ENCODE data around the gene AGBL4.
A peak's percentile ranks its signal among the peaks of the same experiment; 100 is the strongest.

The AGBL4 gene

GRCh38 chr1:48619539-48619938 is 1404.2 kb downstream of the AGBL4 start:
- no peak for DNase-seq

DNA sequence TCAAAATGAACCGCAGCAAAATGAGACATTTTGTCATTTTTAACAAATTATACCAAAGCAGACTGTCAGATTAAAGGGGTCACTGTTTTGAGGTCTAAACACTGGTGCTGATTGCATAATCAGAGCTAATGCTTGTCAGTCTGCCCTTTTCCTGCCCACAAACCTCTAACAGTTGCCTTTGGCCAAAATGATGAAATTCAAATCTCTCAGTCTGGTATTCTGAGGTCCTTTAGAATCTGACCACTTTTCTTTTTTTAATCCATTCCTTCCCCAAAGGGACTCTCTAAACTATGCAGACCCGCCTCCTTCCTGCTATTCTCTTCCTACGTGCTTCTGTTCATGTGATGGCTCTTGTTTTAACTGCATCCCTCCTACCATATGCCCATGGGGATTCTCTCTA is 1406.5 kb downstream of the AGBL4 start:
- peak; percentile 50 for DNase-seq

DNA sequence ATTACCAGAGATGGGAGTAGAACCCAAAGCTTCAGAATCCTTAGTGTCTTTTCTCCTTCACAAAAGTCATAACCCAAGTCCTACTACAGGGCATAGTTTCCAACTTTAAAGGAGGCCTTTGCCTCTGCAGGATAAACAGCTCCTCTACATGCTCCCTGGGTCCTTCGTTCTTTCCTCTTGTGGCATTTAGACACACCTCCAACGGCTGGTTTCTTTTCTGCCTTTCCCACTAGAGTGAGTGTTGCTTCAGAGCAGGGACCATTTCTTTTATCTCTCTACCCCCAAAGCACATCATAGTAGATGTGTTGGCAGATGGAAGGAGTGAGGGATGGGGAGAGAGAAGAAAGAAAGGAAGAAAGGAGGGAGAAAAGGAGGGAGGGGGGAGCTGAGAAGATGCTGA is 1407.0 kb downstream of the AGBL4 start:
- peak; percentile 16 for DNase-seq

GRCh38 chr1:48611841-48612240 is 1411.9 kb downstream of the AGBL4 start:
- no peak for DNase-seq

- no peak for DNase-seq
Measured at GRCh38 chr1:48610628-48611542, 1412.9 kb downstream of the AGBL4 start.

DNA sequence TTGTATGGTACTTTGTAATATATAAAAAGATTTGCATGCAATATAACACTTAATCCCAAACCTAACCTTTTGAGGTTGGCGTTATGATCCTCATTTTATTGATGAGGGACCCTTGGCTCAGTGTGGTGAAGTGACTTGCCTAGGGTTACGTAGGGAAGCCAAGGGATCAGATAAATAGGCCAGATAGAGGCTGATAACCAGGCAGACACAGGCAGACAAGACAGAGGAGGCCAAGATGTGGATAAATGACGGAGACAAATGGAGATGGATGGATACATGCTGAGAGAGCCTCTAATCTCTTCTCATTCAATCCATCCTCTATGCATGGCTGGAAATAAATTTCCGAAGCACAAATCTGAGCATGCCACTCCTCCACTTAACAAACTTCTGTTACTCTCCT is 1414.9 kb downstream of the AGBL4 start:
- DNase-seq = no peak

- DNase-seq = no peak
Measured at GRCh38 chr1:48603222-48603621, 1420.5 kb downstream of the AGBL4 start.

DNA sequence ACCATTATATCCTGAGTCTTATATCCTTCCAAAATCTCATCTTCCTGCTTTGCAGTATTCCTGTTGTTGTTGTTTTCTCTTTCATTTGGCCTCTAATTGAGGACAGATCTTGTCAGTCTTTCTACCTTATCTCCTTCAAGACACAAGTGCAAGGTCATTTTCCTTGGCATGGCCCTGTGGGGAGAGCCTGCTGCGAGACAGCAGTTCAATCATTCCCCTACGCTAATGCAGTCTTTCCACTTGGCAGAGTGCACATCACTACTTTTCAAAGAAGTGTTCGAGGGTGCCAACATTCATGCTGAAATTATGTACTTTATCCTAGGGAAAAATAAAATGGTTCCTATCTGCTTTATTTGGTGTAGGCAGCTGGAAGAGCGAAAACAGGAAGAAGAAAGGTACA is 1421.4 kb downstream of the AGBL4 start:
- no peak for DNase-seq

GRCh38 chr1:48600182-48600581 is 1423.6 kb downstream of the AGBL4 start:
- no peak for DNase-seq

- no peak for DNase-seq
Measured at GRCh38 chr1:48597663-48598062, 1426.1 kb downstream of the AGBL4 start.

- no peak for DNase-seq
Measured at GRCh38 chr1:48596046-48596445, 1427.7 kb downstream of the AGBL4 start.

- DNase-seq = no peak
Measured at GRCh38 chr1:48595613-48596012, 1428.1 kb downstream of the AGBL4 start.

GRCh38 chr1:48592330-48592729 is 1431.4 kb downstream of the AGBL4 start:
- DNase-seq = no peak

DNA sequence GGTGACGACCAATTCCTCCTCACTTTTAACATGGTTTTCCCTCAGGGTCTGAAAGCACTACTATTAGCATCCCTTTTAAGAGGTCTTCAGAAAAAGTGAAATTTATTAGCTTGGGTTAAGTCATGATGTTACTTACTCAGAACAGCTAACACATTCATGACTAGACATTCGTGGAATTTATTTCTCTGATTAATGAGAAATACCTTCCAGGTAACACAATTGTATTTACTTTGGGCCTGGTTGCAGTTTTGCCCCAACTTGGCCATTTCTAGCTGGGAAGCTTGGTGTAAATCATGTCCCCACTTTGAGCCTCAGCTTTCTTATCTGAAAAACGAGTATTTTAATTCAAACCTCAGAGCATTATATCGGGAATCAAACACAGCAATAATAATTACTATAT is 1432.6 kb downstream of the AGBL4 start:
- DNase-seq = no peak

- no peak for DNase-seq
Measured at GRCh38 chr1:48588061-48588460, 1435.7 kb downstream of the AGBL4 start.

- DNase-seq = no peak
Measured at GRCh38 chr1:48582408-48582807, 1441.3 kb downstream of the AGBL4 start.

GRCh38 chr1:48581270-48581669 is 1442.5 kb downstream of the AGBL4 start:
- DNase-seq = no peak

DNA sequence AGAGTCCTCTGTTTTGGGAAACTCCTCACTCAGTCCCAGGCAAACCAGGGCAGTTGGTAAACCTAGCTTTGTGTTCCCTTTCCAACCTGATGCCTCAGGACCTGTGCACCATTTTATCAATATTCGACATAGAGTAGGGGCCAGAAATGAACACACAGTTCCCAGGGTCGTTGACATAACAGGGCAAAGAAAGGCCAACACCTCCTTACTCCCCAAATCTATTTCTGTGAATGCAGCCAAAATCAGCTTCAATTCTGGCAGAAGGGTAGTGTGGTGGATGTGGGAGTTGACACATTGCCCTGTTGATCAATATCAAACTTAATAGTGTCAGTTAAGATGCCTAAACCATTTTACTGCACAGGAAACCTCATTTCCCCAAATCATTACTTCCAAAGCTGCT is 1447.2 kb downstream of the AGBL4 start:
- no peak for DNase-seq

GRCh38 chr1:48572646-48573258 is 1451.0 kb downstream of the AGBL4 start:
- peak; percentile 47 for DNase-seq

GRCh38 chr1:48572134-48572533 is 1451.6 kb downstream of the AGBL4 start:
- no peak for DNase-seq

DNA sequence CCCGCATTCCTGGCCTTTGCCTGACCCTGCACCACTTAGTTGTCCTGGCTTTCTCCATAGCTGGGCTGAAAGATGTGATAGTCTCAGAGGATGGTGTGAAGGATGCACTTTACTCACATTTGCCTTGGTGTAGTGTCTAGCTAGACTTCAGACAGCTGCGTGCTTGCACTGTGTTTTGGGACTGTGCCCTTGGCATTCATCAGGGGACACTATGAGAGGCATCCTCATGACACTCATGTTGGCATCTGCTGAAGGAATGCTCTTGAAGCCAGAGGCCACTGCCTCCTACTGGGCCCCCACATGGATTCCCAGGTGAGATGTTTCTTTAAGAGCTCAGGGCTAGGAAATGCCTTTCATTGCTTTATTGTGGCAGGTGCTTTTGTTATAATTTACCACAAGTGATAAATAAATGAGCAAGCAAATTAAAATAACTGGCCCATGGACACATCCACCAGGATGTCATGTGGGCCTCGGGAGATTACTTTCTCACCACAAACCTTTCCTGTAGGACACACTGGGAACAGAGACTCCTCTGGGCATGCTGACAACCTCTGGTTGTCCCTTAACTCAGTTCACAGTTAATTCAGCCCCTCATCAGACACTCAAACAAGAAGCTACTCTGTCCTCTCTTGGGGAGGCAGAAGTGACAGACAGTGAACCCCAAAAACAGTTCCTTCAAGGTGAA is 1452.3 kb downstream of the AGBL4 start:
- DNase-seq = no peak

DNA sequence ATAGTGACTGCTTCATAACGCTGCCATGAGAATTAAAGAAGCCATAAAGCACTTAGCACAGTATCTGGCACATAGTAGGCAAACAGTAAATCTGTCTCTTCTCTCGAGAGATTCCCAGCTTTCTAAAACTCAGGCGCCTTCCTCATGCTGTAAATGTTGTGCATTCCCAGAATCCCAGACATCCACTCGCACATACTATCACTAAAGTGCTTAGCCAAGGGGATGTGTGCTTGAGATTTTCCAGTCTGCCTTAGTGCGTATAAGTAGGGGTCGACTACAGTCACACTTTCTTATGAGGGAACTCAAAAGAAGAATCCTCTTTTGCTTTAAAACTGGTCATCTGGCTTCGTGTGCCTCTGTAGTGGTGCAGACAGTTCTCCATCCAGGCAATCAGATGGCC is 1453.2 kb downstream of the AGBL4 start:
- DNase-seq = no peak

DNA sequence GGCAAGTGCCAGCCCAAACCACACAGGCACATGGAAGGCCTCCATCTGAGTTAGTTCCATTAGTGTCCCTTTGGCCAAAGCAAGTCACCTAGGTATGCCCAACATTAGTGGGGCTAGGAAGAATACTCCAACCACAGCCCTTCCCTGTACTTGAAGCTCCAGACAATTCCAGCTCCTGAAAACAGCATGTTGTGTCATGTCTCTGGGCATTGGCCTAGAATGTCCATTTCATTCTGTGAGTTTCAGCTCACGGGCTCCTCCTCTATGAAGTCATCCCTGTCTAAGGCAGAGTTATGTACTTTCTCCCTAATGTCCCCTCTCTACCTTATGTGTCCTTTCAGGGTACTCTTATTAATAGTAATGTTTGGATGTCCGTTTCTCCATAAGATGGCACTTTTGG is 1455.3 kb downstream of the AGBL4 start:
- no peak for DNase-seq

DNA sequence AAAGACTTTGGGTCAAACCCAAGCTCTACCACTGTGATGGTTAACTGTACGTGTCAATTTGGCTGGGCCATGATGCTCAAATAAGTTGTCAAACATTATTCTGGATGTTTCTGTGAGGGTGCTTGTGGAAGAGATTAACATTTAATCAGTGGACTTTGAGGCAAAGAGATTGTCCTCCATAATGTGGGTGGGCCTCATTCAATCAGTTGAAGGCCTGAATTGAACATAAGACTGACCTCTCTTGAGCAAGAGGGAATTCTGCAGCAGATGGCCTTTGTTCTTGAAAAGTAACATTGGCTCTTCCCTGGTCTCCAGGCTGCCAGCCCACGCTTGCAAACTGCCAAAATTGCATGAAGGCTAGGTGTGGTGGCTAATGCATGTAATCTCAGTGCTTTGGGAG is 1457.3 kb downstream of the AGBL4 start:
- no peak for DNase-seq
